ENCODE results near the gene SLC6A20.

DNA sequence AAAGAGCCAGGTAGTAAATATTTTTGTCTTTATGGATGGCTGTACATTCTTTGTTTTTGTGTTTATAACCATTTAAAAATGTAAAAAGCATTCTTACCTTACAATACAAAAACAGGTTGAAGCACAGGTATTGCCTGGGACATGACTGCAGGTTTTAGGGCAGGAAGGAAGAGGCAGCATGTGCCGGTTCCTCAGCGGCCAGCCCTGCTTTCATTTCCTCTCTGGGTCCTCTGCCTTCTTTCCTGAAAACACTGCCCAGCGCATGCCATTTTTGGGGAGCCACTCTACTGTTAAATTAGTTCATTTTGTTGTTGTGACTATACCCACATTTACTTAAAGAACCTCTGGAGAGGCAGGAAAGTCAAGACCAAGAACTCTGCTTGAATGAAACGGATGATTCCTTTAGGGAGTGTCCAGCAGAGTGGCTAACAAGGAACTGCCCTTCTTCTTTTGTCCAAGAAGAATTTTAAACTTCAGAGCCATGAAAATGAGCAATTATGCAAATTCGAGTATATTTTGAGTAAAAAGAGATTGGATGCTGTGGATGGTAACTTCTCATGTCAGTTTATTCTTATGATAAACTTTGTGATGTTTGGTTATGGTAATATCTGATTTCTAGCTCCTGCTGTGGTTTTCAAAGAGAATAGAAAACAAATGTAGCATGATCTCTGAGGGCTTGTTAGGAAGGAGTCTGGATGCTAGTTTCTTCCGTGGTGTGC, 54.4 kb downstream of the SLC6A20 start:
- TF ChIP-seq, protein P1, sequence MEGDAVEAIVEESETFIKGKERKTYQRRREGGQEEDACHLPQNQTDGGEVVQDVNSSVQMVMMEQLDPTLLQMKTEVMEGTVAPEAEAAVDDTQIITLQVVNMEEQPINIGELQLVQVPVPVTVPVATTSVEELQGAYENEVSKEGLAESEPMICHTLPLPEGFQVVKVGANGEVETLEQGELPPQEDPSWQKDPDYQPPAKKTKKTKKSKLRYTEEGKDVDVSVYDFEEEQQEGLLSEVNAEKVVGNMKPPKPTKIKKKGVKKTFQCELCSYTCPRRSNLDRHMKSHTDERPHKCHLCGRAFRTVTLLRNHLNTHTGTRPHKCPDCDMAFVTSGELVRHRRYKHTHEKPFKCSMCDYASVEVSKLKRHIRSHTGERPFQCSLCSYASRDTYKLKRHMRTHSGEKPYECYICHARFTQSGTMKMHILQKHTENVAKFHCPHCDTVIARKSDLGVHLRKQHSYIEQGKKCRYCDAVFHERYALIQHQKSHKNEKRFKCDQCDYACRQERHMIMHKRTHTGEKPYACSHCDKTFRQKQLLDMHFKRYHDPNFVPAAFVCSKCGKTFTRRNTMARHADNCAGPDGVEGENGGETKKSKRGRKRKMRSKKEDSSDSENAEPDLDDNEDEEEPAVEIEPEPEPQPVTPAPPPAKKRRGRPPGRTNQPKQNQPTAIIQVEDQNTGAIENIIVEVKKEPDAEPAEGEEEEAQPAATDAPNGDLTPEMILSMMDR (optimal IDR thresholded peaks at IDR 0.05 in 1 of 3, IDR thresholded peaks at IDR 0.05 in 1 of 3, conservative IDR thresholded peaks at IDR 0.05 in 1 of 3; ENCODE audit: extremely low read depth in 1 of 3, insufficient read depth in 2 of 3, low read length in 3 of 3), result no peak
- no peak for TF ChIP-seq EZH2 (IDR thresholded peaks at IDR 0.05; ENCODE audit: low read length)

Data from keratinocyte (primary cell).